Stimulated activated CD8-positive, alpha-beta memory T cell treated with anti-CD3 and anti-CD28 coated beads, Interleukin-15, amount 100 ng/mL, for 24 hours (primary cell): ENCODE measurements around the gene EIF2D.
A peak's percentile ranks its signal among the peaks of the same experiment; 100 is the strongest.
"Not testable (repeated sequence)": the region's sequence is repeated elsewhere in the genome, so short reads cannot be mapped to it uniquely, and the experiment has no call there.

Experiments used
- DNase-seq: peaks from one replicate; pipeline ENCODE4 v3.0.0-alpha.2; 2020; ENCODE audit warnings: low read depth

Gene EIF2D, protein sequence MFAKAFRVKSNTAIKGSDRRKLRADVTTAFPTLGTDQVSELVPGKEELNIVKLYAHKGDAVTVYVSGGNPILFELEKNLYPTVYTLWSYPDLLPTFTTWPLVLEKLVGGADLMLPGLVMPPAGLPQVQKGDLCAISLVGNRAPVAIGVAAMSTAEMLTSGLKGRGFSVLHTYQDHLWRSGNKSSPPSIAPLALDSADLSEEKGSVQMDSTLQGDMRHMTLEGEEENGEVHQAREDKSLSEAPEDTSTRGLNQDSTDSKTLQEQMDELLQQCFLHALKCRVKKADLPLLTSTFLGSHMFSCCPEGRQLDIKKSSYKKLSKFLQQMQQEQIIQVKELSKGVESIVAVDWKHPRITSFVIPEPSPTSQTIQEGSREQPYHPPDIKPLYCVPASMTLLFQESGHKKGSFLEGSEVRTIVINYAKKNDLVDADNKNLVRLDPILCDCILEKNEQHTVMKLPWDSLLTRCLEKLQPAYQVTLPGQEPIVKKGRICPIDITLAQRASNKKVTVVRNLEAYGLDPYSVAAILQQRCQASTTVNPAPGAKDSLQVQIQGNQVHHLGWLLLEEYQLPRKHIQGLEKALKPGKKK

DNA sequence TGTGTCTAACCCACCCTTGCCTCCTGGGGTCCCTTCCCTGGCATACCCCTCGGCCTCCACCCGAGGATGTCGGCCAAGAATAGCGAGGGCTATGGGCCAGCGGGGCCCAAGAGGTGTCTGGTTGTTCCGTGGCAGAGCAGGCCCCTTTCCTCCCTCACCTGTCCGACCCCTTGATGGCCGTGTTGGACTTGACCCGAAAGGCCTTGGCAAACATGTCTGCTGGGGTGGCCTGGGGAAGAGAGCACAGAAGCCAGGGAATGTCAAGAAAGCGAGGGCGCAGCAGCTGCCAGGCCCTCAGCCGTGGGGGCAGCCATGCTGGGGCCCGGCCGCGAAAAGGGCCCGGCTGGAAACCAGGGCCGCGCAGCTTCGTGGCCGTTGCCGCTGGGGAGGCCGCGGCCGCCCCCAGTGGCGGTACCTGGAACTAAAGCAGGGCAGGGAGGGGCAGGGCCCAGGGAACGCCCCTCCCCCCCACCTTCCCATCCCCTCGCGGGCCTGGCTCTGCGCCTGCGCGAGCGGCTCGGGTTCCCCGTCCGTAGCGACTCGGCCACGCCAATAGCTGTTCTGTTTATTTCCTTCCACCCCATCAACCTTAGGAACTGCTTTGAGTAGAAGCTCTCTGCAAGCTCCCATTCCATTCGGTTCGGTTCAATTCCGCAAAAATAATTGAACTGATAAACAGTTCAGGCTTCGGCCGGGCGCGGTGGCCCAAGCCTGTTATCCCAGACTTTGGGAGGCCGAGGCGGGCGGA is at the start of gene EIF2D:
Gene EIF2D (minus strand): TSS at position 337 of the 748 bp plus-strand sequence. CDS start 123 bp downstream, at position 214.
- peak; percentile 92 for DNase-seq

DNA sequence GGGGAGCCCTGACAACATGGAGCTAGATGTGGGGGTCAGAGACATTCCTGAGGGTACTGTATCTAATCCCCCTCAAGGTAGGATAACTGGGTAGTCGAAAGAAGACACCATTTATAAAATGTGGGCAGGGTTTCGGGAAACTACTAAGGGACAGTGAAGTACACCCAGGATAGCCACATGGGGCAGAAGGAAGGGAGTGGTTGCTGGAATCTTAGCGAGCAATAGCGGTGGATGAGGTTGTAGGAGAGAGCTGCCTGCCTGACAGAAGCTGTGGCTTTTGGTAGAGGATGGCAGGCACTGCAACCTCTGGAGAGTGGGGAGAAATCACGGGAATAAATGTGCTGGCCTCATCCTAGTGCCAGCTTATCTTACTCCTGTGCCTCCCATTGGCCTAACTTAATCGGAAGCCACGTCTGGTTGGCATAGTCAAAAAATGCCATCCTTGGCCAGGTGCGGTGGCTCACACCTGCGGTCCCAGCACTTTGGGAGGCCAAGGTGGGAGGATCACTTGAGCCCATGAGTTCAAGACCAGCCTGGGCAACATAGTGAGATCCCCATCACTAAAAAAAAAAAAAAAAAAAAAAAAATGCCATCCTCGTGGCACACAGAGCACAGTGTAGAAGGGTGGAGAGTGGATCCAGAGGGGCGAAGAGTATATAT is 49.0 kb upstream of the EIF2D start:
- no peak for DNase-seq

DNA sequence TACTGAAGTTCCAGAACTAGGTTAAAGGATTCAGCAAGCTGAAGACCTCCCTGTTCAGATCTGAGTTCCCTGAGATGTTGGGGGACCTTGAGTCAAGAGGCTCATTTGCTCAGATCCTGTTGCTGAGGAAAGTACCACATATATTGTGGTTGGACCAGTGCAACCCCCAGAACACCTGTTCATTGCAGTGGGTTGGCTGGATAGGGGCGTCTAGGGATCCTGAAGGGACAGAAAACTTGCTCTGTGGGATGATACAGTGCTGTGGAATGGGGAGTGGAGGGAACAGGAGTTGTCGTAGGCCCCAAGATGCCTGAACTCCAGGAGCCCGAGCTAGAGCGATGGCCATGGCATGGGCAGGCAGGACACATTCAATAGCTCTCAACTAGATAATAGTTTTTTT is 47.9 kb upstream of the EIF2D start:
- DNase-seq = no peak

DNA sequence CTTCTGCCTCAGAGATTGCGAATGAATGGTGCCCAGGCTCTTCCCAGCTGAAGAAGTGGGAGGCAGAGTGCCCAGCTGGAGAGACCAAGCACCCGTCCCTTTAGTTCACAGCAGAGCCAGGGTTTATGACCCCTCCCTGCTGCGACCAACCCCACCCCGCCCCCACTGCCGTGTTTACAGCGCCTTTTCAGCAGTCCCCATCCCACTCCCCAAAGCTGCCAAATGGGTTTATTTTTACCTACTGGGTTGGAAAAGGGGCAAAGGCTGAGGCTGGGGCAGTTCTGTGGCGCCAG is 46.7 kb upstream of the EIF2D start:
- DNase-seq = no peak

DNA sequence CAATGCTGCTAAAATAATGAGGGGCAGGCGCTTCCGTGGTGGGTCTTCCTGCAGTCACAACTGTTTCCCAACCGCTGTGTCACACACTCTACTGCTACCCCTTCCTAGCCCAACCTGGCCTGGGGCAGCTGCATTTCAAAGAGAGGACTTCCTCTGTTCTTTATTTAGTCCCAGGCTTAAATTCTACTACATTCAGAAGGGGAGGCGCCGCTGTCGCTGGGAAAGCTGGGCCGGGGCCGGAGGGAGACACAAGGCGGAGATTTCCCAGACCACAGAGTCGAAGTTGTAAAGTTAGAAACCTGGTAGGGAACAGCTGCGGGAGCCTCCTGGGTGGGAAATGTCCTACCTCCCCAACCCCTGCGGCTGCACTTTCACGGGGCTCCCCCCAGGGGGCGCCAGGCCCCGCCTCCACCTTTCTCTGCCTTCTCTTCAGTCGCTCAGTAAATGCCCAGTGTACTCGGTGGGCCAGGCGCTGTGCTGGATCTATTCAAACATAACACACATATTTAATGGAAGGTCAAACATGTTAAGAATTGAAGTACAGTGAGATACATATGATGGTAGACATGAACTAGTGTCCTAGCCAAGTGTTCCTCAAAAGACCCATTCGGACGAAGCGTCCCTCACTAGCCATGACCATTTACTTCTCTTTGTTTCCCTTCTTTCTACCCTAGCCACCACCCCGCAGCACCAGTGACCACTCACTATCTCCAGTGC is 46.2 kb upstream of the EIF2D start:
- DNase-seq = no peak

DNA sequence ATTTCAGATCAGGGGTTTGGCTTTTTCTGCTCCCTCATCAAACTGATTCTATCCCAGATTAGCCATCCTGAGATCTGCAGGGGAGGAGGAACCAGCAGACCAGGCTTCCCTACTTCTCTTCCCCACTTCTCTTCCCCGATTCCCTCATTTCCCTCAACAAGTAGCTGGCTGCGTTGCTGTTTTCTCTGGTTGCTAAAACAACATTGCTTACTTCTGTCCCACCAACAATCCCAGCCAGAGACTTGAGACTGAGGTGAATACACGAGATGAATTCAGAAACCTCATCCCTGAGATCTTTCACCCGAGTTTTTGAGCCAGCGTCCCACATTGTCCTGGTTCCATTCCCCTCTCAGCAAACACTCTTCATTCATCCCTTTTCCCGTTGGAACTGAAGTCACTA is 45.5 kb upstream of the EIF2D start:
- no peak for DNase-seq

DNA sequence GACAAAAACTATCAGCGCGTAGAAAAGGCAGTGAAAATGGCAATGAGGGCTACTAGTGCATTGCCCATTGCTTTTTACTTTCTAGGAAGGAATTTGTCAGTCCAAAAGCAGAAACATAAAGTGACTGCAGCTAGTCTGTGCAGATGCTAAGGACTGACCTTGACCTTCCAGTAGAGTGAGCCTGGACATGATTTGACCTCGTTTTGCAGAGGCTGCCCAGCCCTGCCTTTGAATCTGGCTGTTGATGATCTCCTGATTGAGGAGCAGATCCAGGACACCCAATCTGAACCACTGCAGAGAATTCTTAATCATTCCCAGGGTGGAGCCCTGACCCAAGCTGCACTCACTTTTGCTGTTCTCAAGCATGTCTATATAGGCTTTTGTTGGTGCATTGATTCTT is 44.7 kb upstream of the EIF2D start:
- no peak for DNase-seq

DNA sequence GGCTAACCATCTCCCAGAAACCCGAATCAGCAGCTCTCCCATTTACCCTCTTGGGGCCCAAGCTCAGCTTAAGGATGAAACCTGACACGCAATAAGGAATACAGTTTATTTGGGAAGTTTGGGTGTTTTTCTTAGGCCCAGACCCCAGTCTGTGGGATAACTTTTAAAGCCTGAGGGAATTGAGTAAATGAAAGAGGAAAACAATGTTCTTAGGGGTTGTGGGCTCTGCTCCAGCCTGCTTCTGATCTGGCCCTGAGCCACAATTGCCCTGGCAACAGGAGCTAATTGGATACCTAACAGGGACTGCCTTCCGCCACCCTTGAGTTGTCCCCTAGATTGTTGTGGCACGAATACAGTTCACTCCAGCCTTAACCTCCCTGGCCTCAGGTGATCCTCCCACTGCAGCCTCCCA is 43.2 kb upstream of the EIF2D start:
- no peak for DNase-seq

DNA sequence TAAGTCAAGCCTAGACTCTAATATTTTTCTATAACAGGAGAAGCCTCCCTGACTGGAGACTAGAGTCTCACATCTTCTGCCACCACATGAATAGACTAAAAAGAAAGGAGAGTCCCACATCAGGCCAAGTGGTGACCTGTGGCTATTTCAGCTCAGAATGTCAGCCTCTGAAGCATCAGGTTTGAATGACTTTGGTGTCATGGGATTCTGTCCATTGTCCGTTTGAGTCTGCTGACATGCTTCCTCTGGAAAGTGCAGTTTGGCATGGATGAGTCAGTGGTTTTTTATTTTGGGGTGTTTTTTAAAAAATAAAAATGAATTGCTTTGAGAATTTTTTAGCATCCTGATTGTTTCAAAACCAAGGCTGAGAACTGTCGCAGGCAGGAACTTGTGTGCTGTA is 42.6 kb upstream of the EIF2D start:
- DNase-seq = no peak

DNA sequence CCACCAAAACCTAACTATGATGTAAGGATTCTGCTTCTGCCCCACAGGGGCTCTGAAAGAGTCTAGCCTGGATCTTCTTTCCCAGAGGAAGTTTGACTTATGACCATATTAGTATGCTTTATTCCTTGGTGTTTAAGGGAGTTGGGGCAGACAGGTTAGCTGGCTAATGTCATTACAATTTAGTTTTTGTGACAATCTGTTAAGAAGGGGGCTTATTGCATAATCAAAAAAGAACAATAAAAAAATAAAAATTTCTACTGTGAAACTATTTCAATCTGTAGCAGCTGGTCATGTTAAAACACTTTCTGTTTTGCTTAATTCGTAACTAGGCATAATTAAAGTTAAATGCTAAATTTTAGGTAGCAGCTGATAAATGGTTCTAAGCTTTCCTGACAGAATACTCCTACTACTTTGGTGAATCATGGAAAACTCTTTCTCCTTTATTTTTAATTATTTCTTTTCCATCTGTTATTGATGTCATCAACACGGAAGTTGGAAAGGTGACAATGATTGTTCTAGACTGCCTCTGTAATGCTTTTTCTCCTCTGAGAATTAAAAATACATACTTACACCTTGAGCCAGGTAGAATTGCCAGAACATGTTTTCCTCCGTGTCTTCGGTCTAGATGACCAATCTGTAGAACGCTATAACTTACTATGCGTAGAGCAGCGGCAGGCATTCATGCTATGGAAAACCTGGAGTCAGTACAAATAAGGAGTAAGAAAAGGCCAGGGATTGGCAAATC is 41.6 kb upstream of the EIF2D start:
- DNase-seq = no peak

DNA sequence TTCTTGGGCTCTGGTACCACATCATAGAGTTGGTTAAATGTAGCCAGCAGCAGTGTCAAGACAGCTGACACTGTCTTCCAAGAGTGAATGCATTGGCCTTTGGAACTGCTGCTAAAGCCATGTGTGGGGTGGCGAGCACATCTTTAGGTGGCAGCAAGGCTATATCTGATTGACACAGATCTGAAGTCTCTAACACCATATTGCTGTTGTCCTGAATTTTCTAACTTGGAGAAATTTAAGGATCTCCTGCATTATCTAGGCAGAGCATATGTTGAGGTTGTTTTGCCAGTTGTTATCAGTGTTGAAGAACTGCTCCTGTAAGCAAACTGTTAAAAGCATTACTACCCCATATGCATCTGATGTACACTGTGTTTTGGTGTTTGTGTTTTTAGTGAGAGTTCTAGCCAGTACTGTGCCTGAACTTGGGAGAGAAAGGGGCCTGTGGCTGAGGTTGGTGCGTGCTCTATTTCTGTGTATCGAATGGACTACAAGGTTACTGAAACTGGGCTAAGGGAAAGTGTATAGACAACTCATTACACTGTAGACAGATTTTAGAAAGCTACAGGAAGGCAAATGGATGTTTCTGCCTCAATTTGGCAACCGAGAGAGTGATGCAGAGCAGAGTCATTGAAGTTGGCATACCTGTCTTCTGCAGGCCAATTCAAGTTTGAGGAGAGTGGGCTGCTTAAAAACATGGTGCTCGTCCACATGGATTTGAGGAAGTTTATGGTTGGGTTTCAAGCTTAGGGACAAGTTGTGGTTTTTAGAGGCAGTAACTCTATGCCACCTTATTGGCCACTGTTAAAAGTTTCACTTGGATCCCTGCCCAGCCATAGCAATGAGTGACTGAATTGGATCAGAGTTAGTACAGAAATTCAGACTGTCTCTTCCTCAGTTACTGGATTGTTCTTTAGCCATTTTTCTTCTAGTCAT is 40.0 kb upstream of the EIF2D start:
- no peak for DNase-seq

DNA sequence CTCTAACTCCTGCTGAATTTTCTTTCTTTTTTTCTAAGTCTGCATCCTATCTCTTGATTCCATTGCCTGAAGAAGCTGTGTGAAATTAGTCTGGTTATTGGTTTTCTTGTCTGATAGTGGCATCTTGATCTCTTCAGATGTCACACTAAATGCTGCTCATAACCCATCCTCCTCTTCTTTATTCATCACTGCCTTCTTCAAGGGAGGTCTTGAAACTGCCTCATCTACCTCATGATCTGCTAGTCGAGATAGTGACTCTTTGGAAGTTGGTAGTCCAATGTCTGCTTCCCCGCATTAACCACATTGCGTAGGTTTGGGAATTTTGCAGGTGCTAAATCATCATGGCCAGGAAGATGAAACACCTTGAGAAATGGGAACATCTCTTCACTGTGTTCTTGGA is 38.7 kb upstream of the EIF2D start:
- DNase-seq = no peak

DNA sequence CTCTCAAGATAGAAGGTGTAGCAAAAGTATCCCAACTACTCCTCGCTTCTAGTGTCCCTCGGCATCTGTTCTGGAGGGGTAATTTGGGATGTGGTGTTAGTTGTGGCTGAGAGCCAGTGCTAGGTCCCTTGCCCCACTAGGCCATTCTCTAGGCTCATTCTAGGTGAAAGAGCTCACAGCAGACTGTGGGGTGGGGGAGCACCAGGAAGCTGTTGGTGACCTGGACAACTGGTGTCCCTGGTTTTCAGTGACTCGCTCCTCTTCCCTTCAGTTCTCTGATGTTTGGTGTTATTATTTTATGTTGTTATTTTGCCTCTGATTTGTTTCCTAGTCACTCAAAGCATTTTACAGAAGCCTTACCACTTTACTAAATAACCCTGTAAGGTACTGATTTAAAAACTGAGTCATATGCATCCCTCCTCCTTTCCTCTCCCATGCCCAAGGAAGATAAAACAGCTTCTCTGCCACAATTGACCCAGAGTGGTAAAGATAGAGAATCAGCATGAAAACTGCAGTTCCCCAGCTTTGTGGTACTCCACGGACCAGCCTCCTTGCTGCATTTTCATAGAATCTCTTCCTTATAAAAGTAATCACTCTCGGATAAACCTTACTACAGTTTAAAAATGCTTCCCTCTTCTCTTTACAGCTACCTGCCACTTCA is 37.1 kb upstream of the EIF2D start:
- no peak for DNase-seq

DNA sequence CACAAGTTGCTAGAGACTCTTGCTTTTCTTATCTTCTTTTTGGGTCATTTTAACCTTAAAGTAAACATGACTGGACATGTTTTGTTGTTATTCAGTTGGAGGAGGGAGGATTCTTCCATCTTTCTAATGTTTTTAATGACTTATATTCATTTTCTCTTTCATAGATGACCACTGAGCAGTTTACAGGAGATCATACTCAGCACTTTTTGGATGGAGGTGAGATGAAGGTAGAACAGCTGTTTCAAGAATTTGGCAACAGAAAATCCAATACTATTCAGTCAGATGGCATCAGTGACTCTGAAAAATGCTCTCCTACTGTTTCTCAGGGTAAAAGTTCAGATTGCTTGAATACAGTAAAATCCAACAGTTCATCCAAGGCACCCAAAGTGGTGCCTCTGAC is 35.0 kb upstream of the EIF2D start:
- DNase-seq = no peak

DNA sequence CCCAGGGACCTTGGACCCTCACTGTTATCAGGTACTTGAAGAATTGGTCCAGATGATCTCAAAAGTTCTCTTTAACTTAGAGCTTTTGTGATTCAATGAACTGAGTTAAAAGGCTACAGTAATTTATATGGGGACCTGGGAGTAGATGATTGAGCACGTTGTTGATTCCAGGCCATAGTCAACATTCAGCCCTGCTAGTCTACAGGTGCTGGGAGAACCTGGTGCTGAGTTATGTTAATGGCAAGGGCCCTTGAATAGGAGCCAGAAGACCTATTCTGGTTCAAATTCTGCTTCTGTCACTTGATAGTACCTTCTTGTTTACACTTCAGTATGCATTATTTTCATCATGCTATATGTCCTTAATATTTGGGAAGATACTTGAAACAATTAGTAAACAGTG is 34.2 kb upstream of the EIF2D start:
- DNase-seq = no peak

DNA sequence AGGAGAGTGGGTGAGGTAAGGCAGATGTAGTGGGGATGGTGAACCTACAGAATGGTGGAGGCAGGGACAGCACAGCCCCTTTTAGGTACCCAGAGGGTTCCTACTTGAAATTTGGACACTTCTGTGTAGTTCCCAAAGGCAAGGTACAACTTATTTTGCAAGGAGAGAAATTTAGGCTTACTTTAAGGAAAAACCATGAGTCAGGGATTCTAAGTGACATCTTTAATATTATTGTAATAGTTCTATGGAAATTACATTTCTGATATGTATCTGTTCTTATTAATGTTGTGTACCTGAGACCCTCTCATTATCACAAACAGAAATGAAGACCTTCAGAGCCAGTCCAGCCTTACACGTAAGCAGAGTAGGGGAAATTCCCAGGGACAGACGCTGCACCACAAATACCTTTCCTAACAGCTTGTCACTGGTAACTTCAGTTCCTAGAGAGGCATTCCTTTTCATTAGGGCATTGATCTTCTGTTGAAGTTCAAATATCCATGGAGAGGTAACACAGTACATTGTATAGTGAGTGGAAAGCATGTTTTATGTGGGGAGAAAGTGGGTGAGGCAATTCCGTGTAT is 30.9 kb upstream of the EIF2D start:
- DNase-seq = no peak

DNA sequence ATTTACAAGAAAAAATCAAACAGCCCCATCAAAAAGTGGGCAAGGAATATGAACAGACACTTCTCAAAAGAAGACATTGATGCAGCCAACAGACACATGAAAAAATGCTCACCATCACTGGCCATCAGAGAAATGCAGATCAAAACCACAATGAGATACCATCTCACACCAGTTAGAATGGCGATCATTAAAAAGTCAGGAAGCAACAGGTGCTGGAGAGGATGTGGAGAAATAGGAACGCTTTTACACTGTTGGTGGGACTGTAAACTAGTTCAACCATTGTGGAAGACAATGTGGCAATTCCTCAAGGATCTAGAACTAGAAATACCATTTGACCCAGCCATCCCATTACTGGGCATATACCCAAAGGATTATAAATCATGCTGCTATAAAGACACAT is 29.8 kb upstream of the EIF2D start:
- not testable (repeated sequence) for DNase-seq

DNA sequence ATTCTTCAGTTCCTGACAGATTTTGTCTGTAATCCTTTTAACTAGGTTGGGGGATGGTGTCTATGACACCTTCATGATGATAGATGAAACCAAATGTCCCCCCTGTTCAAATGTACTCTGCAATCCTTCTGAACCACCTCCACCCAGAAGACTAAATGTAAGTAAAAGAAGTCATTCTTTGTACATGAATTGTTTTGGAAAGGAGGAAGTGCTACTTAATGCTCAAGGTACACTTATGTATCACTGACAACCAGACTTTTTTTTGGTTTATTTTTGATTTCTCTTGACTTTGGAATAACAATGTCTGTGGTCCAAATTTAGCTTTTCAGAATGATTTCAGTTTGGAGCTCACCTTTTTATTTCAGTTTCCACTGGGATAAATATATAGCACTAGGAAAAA is 25.3 kb upstream of the EIF2D start:
- DNase-seq = no peak

DNA sequence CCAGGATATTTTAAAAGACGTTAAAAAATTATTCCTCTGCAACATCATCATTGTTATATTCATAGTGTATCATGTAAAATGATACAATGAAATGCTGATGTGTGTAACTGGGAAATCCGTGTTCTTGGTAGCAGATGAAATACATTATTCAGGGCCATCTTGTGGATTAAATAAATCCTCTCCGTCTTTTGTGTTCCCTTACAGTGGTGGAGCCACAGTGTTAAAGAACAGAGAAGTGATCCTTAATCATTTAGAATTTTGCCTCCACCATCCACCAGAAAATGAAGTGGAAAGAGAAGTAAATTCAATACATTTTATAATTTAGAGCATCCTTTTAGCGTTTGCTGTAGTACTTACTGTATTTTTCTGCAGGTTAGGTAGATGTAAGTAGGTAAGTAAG is 24.4 kb upstream of the EIF2D start:
- DNase-seq = no peak

DNA sequence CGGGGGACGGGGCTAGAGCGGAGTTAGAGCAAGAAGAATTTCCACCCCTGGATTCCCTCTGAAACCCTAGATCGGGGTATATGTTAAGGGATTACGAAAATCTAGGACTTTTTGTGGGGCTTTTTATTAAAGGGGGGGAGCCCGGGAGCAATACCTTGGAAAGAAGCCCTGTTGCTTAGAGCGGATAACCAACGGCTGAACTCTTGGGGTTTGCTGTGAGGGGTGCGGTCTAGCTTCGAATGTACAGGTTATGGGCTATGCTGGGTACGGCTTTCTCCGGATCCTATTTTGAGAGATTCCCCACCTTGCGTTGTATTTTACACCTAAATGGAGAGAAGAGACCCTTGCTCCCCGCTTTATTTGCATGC is 23.7 kb upstream of the EIF2D start:
- DNase-seq = no peak
